Stimulated activated CD4-positive, alpha-beta T cell treated with anti-CD3 and anti-CD28 coated beads, Interleukin-1b, Interleukin-23, amount 100 ng/mL, for 24 hours (primary cell): Measurements from ENCODE around the gene NRXN2.

Source experiments
- DNase-seq, 4 experiments: peaks; one replicate each; pipeline ENCODE4 v3.0.0-alpha.2; 2020; ENCODE audit warnings: low read depth in 4 of 4, low spot score in 1 of 4

NRXN2 gene

DNA sequence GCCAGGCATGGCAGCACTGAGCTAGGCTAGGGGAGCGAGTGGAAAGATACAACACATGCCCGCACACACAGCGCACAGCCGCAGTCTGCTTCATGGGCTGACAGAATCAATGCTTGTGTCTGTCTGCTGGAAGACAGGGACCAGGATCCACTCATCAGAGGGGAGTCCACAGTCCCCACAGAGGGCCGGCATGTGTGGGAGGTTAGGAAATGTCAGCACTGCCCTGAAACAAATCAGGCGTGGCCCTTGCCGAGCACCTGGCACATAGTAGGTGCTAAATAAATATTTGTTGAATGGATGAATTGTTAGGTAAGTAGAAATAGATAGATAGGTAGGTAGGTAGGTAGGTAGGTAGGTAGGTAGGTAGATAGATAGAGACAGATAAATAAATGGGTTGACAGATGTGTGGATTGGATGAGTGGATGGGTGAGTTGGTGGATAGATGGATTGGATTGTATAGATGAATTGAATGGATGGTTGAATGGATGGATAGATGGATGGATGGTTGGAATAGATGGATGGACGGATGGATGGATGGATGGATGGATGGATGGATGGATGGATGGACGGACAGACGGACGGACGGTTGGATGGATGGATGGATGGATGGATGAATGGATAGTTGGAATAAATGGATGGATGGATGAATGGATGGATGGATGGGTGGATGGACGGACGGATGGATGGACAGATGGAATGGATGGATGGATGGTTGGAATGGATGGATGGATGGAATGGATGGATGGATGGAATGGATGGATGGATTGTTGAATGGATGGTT is 128.6 kb downstream of the NRXN2 start:
- no peak for DNase-seq

DNA sequence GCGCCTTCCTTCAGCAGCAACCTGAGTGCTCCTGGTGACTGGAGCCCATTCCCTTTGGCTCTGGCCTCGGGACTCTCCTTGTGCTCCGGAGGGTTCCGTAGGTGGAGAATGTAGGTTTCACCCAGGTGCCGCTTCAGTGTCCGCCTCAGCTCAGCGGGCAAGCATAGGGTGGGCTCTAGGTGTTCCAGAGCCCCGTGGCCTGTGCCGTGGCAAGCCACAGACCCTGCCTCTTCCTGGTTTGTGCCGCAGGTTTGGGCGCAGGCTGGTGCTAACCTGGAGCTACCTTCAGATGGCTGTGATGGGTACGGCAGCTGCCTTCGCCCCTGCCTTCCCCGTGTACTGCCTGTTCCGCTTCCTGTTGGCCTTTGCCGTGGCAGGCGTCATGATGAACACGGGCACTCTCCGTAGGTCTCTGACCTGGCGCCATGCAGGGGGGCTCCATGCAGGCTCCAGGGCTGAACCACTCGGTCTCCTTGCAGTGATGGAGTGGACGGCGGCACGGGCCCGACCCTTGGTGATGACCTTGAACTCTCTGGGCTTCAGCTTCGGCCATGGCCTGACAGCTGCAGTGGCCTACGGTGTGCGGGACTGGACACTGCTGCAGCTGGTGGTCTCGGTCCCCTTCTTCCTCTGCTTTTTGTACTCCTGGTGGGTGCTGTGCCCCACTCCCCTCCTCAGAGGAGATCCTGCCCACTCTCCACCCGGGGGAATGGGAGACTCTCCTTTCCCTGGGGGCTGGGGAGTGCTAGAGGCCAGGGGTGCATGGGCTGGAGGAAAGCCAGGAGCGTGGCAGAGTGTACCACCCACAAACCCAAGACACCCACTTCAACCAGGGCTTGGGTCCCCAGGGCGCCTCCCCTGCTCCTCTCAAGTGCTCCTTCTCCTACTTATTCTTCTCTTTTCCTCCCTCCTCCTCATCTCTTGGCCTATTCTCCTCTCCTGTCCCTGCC is 129.6 kb downstream of the NRXN2 start:
- no peak for DNase-seq

GRCh38 chr11:64592656-64593055 is 130.3 kb downstream of the NRXN2 start:
- DNase-seq = no peak

DNA sequence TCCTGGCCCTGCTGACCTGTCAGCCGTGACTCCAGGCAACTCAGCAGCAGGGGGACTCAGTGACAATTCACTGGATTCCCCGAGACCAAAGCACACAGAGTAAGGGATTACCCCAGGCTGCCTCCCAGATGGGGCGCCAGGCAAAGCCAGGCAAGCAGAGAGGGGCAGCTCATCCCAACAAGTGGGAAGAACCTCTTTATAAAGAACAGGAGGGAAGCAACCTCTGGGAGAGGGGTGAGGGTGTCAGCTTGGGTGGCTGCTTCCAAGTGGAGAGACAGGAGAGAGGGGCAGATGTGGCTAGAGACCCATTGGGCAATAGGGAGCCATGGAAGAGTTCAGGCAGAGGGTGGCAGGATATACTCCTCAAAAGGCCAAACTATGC is 130.8 kb downstream of the NRXN2 start:
- DNase-seq = no peak

- no peak for DNase-seq
Observed at GRCh38 chr11:64591257-64592233, 131.5 kb downstream of the NRXN2 start.

DNA sequence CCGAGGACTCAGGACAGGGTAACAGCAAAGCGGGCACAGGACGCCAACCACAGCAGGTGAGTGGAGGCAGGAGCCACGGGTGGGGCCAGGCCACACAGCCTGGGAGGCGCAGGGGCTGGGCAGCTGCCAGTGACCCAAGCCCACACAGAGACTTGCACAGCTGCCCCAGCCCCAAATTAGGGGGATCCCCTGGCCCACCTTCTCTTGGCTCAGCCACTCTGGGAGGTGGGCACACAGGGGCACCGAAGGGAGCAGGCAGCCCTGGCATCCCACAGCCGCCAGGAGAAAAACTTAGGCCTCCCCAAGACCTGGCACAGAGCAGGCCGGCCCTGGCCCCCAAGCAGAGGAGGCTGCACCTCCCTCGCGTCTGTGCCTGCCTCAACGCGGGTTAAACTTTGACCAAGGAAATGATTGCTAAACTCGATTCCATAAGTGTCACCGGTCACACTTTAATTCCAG is 132.2 kb downstream of the NRXN2 start, which contains the start of gene SLC22A12:
Gene SLC22A12 (plus strand): TSS at position 458 of the 459 bp plus-strand sequence. CDS start 337 bp downstream, outside the sequence.
- no peak for DNase-seq

DNA sequence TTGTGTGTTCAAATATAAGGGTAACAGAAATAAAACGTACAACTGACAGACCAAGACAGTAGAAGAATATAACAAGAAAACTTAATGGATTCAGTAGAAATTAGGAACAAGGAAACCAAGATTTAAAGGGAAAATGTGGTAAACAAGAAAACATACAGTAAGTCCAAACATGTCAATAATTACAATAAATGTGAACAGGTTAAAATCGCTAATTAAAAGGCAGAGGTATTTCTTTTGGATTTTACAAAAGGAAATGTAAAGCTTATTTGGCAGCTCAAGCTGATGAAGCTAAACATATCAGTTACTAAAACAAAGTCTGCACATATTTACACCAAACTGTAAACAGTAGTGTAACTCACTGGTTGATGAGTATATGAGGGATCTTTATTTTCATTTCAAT is 134.3 kb downstream of the NRXN2 start:
- no peak for DNase-seq

DNA sequence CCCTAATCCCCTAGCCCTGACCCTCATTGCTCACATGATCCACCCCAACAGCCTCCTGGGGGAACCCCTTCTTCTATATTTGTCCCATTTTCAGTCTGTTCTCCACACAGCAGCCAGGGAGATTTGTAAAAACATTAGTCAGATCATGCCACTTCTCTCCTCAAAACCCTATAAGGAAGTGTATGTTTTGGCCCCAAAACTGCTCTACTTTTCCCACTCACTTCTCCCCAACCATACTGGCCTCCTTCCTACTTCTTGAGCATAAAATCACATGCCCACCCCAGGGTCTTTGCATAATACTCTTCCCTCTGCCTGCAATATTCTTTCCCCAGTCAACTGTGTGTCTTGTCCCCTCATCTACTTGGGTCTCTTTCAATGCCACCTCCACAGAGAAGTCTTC is 136.6 kb downstream of the NRXN2 start:
- DNase-seq = no peak

GRCh38 chr11:64585150-64585549 is 137.8 kb downstream of the NRXN2 start:
- no peak for DNase-seq

DNA sequence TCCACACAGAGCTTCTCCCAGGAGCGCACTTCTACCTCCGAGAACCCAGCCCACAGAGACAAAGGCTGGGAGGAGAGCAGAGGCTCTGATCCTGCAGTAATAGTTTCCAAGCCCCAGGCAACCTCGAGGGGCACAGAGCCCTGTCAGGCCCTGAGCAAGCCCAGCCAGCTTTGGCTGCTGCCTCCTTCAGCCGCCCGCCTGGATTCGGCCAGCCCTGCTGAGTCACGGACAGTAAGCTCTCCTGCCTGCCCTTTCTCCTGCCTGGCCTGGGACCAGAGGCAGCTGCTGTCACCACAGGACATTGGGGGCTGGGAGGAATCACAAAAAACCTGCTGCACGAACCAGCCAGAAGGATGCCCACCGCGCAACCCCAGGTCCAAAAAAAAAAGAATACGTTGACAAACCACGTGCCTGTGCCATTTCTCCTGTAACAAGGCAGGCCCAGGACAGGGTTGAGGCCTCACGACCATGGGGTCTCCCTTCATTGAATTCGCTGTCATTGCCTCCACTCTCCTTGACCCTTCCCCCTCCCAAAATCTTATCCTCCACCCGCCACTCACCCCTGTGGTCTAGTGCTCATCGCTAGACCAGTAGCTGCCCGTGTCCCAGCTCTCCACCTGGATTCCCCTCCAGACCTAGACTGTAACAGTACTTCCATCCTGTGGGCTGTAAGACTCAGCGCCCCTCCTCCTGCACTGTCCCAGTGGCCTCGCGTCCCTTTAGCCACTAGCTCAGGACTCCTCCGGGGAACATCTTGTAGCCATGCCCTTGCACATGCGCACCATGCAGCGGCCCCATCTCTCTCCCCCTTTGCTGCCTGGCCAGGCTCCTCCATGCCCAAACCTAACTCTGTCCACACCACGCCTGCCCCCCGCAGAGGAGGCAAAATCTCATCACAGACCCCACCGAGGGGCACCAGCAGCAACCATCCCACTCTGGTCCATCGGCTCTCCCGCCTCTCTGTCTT is 139.4 kb downstream of the NRXN2 start:
- no peak for DNase-seq

- DNase-seq = no peak
Observed at GRCh38 chr11:64582885-64583284, 140.1 kb downstream of the NRXN2 start.

DNA sequence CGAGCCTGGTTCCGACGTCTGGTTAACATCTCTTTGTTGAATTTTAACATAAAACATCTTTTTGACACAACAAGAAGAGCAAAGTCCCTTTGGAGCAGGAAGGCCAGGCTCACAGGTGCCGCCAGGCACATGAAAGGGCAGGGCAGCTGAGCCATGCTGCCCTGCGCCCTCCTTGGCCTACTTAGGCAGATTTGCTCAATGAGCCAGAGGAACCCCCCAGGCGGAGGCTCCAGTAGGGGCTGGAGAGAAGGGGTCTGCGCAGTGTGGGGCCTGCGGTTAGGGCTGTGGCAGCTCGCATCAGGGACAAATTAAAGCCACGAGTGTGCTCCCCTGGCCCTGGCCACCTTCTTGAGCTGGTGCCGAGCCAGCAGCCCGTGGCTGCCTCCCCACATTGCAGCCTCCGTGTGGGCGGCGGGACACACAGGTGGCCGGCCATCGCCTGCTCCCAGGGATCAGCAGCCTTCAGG is 141.9 kb downstream of the NRXN2 start:
- no peak for DNase-seq

DNA sequence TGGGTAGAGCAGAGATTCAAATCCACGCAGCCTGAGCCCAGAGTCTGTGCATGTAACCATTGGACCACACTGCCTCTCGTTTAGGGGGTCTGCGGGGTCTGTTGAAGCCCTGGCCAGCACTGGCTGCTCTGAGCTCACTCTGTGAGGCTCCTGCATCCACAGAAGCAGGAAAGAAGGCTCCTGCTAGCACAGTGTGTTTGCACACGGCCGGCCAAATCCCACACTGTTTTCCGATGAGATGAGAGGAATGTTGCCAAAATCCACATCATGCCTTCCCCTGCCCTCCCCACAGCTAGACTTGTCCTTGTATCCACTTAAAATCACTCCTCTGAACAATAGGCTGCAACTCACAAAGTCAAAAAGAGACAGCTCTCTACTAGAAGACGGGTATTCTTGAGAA is 142.6 kb downstream of the NRXN2 start:
- DNase-seq = no peak

GRCh38 chr11:64577202-64577601 is 145.8 kb downstream of the NRXN2 start:
- no peak for DNase-seq

- no peak for DNase-seq
Observed at GRCh38 chr11:64572143-64572542, 150.9 kb downstream of the NRXN2 start.

GRCh38 chr11:64571410-64572091 is 151.4 kb downstream of the NRXN2 start:
- no peak for DNase-seq

DNA sequence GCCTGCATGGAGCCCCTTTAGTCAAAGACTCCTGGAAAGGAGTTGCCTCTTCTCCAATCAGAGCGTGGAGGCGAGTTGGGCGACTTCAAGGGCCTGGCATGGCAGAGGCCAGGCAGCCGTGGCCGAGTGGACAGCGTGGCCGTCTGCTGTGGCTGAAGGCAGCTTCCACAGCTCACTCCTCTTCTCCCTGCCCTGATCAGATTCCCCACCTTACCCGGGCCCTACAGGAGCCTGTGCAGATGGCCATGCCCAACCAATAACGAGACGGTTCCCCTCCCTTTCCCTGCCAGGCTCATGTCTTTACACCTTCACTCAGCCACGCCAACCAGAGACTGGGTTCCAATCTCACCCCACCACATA is 152.0 kb downstream of the NRXN2 start:
- no peak for DNase-seq

DNA sequence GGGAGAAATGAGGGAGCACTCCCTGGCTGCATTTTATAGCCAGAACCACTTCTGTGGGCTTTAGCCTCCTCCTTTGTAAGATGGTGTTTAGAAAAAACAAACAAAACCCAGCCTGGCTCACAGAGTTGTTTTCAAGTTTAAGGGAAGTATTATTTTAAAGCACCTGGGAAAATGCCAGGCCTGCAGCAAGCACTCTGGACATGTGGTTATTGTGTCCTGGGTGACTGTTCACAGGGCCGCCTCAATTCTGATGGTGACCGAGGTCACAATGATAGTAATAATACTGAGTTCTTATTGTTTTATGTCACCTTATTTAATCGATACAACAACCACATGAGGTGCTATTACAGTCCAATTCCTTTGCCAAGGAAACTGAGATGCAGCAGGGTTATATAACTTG is 152.7 kb downstream of the NRXN2 start:
- no peak for DNase-seq
